Neuron (in vitro differentiated cells): ENCODE results near the gene SESN3.
A peak's percentile ranks its signal among the peaks of the same experiment; 100 is the strongest.
"Not testable (repeated sequence)": the region's sequence is repeated elsewhere in the genome, so short reads cannot be mapped to it uniquely, and the experiment has no call there.

Experiments used
- H2AFZ ChIP-seq: one replicate; pipeline ENCODE4 v1.6.1; 2013; ENCODE audit warnings: low read depth, mild to moderate bottlenecking, inconsistent platforms, low read length, moderate library complexity
- H3K27me3 ChIP-seq: one replicate; pipeline ENCODE4 v1.6.1; 2013; ENCODE audit warnings: low read length; ENCODE audit not compliant: insufficient read depth
- H3K36me3 ChIP-seq: one replicate; pipeline ENCODE4 v1.6.1; 2013; ENCODE audit warnings: low read length; ENCODE audit not compliant: insufficient read depth
- H3K4me1 ChIP-seq: one replicate; pipeline ENCODE4 v1.6.1; 2013; ENCODE audit warnings: low read length; ENCODE audit not compliant: insufficient read depth
- H3K4me3 ChIP-seq: 2 replicates; pipeline ENCODE4 v1.5.1; 2013; ENCODE audit warnings: mild to moderate bottlenecking, low read length, moderate library complexity
- H3K9me3 ChIP-seq: one replicate; pipeline ENCODE4 v1.6.1; 2013; ENCODE audit warnings: low read length

Gene SESN3

GRCh38 chr11:95257456-95257971 lies 26.5 kb upstream of the SESN3 start:
- H2AFZ ChIP-seq: no peak overlapping the region
- H3K36me3 ChIP-seq: no peaks in the 10 kb centered on the region
- no peaks in the 10 kb centered on the region for H3K27me3 ChIP-seq
- H3K4me3 ChIP-seq: no peak overlapping the region
- H3K4me1 ChIP-seq: peaks cover 41% of the 10 kb centered on the region
- no peaks in the 10 kb centered on the region for H3K9me3 ChIP-seq

GRCh38 chr11:95256321-95256779 lies 25.3 kb upstream of the SESN3 start:
- H3K4me1 ChIP-seq: peaks cover 49% of the 10 kb centered on the region
- H3K4me3 ChIP-seq: no peak overlapping the region
- no peak overlapping the region for H2AFZ ChIP-seq
- H3K9me3 ChIP-seq: no peaks in the 10 kb centered on the region
- no peaks in the 10 kb centered on the region for H3K27me3 ChIP-seq
- H3K36me3 ChIP-seq: no peaks in the 10 kb centered on the region

DNA sequence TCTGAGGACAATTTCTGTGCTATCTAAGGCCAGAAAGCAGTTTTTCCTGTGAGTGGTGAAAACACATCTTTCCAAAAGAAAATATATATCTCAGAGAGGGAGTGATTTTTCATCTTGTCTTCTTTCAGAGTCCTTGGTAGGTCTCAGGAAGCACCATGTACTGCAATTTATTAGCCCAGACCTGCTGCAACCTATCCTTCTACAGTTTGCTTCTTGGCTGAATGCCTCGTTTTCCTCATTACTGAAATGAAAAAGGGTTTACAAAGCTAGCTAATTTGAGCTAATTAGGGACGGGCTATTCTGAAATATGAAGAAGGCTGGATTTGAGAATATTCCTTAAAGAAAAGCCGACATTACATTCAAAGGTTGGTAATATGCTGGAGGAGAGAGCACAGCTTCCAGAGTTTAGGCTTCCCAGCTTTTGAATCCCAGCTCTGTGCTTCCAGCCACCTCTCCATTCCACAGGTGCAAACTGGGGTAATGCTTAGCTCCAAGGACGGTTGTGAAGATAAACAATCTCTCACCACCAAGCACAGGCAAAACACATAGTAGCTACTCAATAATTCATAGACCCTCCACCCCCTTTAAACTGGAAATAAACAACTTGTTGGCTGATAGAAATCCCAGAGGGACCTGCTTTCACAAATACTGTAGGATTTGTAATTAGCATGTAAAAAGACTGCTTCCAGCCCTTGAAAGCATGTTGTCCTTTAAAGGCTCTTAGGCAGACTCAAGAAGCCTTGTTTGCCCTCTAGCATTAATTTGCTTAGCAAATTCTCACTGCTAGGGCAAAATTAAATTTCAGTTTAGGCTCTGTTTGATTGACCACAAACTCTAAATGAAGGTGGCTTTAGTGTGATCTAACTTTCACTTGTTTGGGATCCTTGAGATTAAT lies 24.5 kb upstream of the SESN3 start:
- peaks cover 49% of the 10 kb centered on the region for H3K4me1 ChIP-seq
- H3K27me3 ChIP-seq: no peaks in the 10 kb centered on the region
- no peak overlapping the region for H2AFZ ChIP-seq
- H3K9me3 ChIP-seq: no peaks in the 10 kb centered on the region
- no peaks in the 10 kb centered on the region for H3K36me3 ChIP-seq
- H3K4me3 ChIP-seq: no peak overlapping the region

- Histone ChIP-seq H3K4me3 (no peak overlapping the region), H3K27me3 (no peaks in the 10 kb centered on the region), H3K4me1 (peaks cover 47% of the 10 kb centered on the region), H3K9me3 (no peaks in the 10 kb centered on the region), H2AFZ (no peak overlapping the region), H3K36me3 (no peaks in the 10 kb centered on the region)
Observed at GRCh38 chr11:95254716-95255115, 23.7 kb upstream of the SESN3 start.

GRCh38 chr11:95254131-95254704 lies 23.2 kb upstream of the SESN3 start:
- H3K27me3 ChIP-seq: no peaks in the 10 kb centered on the region
- H2AFZ ChIP-seq: peak overlapping the region; percentile 2
- H3K4me1 ChIP-seq: peaks cover 44% of the 10 kb centered on the region
- H3K9me3 ChIP-seq: no peaks in the 10 kb centered on the region
- H3K4me3 ChIP-seq: peak overlapping the region; percentile 40
- H3K36me3 ChIP-seq: no peaks in the 10 kb centered on the region

DNA sequence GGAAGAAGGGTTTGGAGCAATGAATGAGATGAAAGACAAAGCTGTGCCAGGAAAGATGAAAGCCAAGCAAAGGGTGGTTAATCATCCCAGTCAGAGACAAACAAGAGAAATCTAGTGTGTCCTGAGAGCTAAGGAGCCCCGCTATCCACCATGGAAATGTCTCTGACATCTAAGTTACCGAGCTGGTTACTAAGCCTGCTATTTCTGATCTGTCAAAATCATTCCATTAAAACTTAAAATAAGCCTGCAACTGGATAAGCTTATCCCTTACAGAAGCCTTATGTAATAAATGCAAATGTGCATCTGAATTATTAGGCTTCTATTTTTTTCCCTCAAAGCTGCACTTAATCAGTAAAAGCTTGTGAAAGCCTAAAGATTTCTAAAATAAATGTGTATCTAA lies 22.1 kb upstream of the SESN3 start:
- Histone ChIP-seq H3K4me3 (no peak overlapping the region), H3K4me1 (peaks cover 53% of the 10 kb centered on the region), H3K27me3 (no peaks in the 10 kb centered on the region), H3K36me3 (no peaks in the 10 kb centered on the region), H2AFZ (peak overlapping the region; percentile 2), H3K9me3 (no peaks in the 10 kb centered on the region)

- no peaks in the 10 kb centered on the region for H3K9me3 ChIP-seq
- H3K36me3 ChIP-seq: no peaks in the 10 kb centered on the region
Observed at GRCh38 chr11:95252586-95252985, 21.6 kb upstream of the SESN3 start.

DNA sequence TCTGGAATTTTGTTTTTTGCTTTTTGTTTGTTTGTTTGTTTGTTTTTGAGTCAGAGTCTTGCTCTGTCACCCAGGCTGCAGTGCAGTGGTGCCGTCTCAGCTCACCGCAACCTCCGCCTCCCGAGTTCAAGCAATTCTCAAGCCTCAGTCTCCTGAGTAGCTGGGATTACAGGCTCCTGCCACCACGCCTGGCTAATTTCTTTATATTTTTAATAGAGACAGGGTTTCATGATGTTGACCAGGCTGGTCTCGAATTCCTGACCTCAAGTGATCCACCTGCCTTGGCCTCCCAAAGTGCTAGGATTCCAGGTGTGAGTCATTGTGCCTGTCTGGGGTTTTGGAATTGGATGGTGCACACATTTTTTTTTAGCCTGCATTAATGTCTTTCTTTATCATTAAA lies 20.9 kb upstream of the SESN3 start:
- H2AFZ ChIP-seq, H3K9me3 ChIP-seq, H3K4me3 ChIP-seq, H3K27me3 ChIP-seq, H3K36me3 ChIP-seq: not testable (repeated sequence)
- peaks cover 62% of the 10 kb centered on the region for H3K4me1 ChIP-seq

More at GRCh38 chr11:95252586-95252985, 21.6 kb upstream of the SESN3 start:
- no peak overlapping the region for H2AFZ ChIP-seq
- no peaks in the 10 kb centered on the region for H3K27me3 ChIP-seq
- H3K4me3 ChIP-seq: no peak overlapping the region
- peaks cover 58% of the 10 kb centered on the region for H3K4me1 ChIP-seq

- Histone ChIP-seq H3K9me3 (no peaks in the 10 kb centered on the region), H3K4me3 (no peak overlapping the region), H3K4me1 (peaks cover 44% of the 10 kb centered on the region), H3K27me3 (no peaks in the 10 kb centered on the region), H3K36me3 (no peaks in the 10 kb centered on the region), H2AFZ (peak overlapping the region; percentile 64)
Observed at GRCh38 chr11:95248666-95249467, 17.9 kb upstream of the SESN3 start.

DNA sequence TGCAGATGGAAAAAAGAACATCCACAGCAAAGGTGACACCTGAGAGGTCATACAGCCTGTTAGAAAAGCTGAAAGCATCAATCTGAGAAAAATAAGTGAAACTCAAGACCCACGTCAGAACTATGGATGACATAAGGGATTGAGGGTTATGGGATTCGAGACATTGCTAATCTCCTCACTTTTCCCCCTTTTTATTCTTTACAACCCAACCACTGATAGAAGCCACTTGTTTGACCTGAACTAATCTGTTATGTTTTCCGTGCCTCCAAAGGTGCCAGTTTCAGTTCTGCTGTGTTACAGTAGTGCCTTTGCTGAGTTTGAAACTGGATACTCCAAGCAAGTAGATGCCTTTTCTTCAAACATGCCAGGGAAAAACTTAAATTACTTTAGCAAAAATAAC lies 16.9 kb upstream of the SESN3 start:
- no peak overlapping the region for H3K4me3 ChIP-seq
- H3K4me1 ChIP-seq: peaks cover 34% of the 10 kb centered on the region
- H3K27me3 ChIP-seq: no peaks in the 10 kb centered on the region
- no peaks in the 10 kb centered on the region for H3K9me3 ChIP-seq
- no peaks in the 10 kb centered on the region for H3K36me3 ChIP-seq
- no peak overlapping the region for H2AFZ ChIP-seq

DNA sequence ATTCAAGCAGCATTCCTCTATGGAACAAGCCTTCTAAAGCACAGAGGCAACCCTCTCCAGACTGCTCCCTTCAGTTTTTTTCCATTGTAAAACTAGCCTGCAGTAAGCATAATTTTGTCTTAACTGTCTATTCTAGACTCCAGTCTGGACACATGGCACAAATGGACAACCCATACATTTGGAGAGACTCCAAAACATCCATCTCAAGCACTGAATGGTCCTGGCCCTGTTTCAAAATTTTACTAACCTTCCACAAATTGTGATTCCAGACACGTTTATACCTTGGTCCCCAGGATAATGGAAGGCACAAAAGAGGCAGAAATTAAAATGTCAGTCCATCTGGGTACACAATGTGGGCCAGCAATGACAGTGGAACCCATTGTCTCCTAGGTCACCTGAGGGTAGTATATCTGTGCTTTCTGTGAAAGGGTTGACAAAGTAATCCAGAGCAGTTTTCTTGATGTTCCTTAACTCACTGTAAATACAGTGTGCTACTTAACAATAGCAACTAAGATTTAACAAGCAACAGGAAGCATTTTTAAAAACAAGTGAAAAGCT lies 16.2 kb upstream of the SESN3 start:
- Histone ChIP-seq H3K4me3 (no peak overlapping the region), H2AFZ (no peak overlapping the region), H3K9me3 (no peaks in the 10 kb centered on the region), H3K4me1 (peaks cover 27% of the 10 kb centered on the region), H3K36me3 (no peaks in the 10 kb centered on the region), H3K27me3 (no peaks in the 10 kb centered on the region)

DNA sequence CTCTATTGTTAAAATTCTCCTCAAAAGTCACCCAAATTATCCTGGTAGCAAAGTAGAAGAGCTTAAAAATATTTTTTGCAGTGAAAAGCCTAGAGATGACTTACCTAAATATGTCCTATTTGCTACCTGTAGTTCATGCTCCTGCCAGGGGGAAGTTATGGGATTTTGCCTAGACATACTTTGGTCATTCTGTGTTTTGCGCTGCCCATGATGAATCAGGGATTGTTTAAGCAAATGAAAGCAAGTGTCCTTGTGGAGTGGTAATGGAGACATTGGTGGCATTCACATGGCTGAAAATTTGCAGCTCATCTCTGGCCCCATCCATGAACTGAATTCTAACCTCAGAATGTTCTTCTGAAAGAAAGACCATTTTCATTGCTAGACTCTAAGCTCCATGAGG lies 14.6 kb upstream of the SESN3 start:
- no peak overlapping the region for H2AFZ ChIP-seq
- no peaks in the 10 kb centered on the region for H3K27me3 ChIP-seq
- no peaks in the 10 kb centered on the region for H3K36me3 ChIP-seq
- peaks cover 22% of the 10 kb centered on the region for H3K4me1 ChIP-seq
- no peak overlapping the region for H3K4me3 ChIP-seq
- H3K9me3 ChIP-seq: no peaks in the 10 kb centered on the region
